ENCODE results near the gene FNDC8. TPM values are rescaled to one million over a fixed set of nuclear protein-coding genes. Genes with fewer than 3 reads are reported as not detected.

The FNDC8 gene
- polyA plus RNA-seq, 3 donors = not detected

DNA sequence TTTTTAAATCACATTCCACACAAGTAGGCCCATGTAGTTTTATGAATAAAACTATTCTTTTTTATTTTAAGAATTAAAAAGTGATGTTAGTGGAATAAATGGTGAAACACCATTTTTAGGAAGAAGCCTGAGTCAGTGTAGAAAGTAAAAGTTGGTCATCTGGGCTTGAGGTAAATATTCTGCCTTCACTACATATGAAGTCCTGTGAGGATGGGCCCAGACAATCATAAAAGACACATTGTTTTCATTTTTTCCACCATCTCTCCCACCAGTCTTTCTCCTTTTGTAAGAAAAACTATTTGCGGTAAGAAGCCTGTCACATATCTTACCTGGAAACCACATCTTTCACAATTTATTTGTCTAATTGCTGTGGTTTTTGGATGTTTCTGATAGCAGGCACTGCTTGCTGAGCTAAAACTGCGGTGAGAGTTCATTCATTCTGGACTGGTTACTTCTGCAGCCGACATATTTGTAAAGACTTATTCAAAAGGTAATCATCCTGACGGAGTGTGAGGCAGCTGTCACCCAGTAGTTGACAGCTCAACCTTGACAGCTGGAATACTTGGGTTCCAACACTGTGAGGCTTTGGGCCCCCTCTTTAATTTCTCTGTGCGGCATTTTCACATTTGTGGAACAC lies 47.3 kb upstream of the FNDC8 start:
- TF ChIP-seq, protein P1, sequence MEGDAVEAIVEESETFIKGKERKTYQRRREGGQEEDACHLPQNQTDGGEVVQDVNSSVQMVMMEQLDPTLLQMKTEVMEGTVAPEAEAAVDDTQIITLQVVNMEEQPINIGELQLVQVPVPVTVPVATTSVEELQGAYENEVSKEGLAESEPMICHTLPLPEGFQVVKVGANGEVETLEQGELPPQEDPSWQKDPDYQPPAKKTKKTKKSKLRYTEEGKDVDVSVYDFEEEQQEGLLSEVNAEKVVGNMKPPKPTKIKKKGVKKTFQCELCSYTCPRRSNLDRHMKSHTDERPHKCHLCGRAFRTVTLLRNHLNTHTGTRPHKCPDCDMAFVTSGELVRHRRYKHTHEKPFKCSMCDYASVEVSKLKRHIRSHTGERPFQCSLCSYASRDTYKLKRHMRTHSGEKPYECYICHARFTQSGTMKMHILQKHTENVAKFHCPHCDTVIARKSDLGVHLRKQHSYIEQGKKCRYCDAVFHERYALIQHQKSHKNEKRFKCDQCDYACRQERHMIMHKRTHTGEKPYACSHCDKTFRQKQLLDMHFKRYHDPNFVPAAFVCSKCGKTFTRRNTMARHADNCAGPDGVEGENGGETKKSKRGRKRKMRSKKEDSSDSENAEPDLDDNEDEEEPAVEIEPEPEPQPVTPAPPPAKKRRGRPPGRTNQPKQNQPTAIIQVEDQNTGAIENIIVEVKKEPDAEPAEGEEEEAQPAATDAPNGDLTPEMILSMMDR (IDR thresholded peaks at IDR 0.05) = no peak
- Histone ChIP-seq H3K4me1 (ENCODE audit: control insufficient read depth in 1 of 2, insufficient read depth in 2 of 2, low read length in 2 of 2) (peaks cover 36 to 41% of the 10 kb centered on the region in 2 donors), H2AFZ (ENCODE audit: insufficient read depth, low read depth, low read length, poor library complexity, severe bottlenecking) (no peak overlapping the region), H3K9ac (ENCODE audit: insufficient read depth, low read length, poor library complexity, severe bottlenecking) (no peak overlapping the region), H3K27ac (ENCODE audit: low read depth in 1 of 2, low read length in 2 of 2) (no peak overlapping the region), H3K27me3 (ENCODE audit: control insufficient read depth in 2 of 2, insufficient read depth in 2 of 2, low read length in 2 of 2) (no peaks in the 10 kb centered on the region), H3K4me3 (replicated peaks in 1 of 3; ENCODE audit: low read depth in 2 of 3, low read length in 3 of 3) (no peak overlapping the region), H3K79me2 (ENCODE audit: insufficient read depth, low read length) (peaks cover 83% of the 10 kb centered on the region), H3K9me3 (replicated peaks in 1 of 2; ENCODE audit: control insufficient read depth in 1 of 2, insufficient read depth in 1 of 2, low read length in 2 of 2) (no peaks in the 10 kb centered on the region), H3K36me3 (replicated peaks in 1 of 2; ENCODE audit: control insufficient read depth in 1 of 2, insufficient read depth in 2 of 2, low read length in 2 of 2) (no peaks in the 10 kb centered on the region), H3K4me2 (replicated peaks; ENCODE audit: extremely low read depth, low read length, poor library complexity, severe bottlenecking) (no peak overlapping the region), H4K20me1 (ENCODE audit: insufficient read depth, low read length) (peaks cover 38% of the 10 kb centered on the region)
- no peak overlapping the region for H3K4me3 Mint-ChIP-seq
- peaks cover 49% of the 10 kb centered on the region for H3K4me1 Mint-ChIP-seq
- H3K27ac Mint-ChIP-seq = peak overlapping the region in 1 of 7 donors; percentile 4
- no peaks in the 10 kb centered on the region for H3K27me3 Mint-ChIP-seq (ENCODE audit: low read depth in 3 of 3)
- WGBS (ENCODE audit: insufficient coverage) = 52% methylated on average over 3 of the region's 5 CpGs
- H3K9me3 Mint-ChIP-seq = no peaks in the 10 kb centered on the region
- peaks cover 7 to 9% of the 10 kb centered on the region in 2 donors for H3K36me3 Mint-ChIP-seq
- intact Hi-C loops (cut with micrococcal nuclease) = no loop called here
- DNase-seq = no peak

DNA sequence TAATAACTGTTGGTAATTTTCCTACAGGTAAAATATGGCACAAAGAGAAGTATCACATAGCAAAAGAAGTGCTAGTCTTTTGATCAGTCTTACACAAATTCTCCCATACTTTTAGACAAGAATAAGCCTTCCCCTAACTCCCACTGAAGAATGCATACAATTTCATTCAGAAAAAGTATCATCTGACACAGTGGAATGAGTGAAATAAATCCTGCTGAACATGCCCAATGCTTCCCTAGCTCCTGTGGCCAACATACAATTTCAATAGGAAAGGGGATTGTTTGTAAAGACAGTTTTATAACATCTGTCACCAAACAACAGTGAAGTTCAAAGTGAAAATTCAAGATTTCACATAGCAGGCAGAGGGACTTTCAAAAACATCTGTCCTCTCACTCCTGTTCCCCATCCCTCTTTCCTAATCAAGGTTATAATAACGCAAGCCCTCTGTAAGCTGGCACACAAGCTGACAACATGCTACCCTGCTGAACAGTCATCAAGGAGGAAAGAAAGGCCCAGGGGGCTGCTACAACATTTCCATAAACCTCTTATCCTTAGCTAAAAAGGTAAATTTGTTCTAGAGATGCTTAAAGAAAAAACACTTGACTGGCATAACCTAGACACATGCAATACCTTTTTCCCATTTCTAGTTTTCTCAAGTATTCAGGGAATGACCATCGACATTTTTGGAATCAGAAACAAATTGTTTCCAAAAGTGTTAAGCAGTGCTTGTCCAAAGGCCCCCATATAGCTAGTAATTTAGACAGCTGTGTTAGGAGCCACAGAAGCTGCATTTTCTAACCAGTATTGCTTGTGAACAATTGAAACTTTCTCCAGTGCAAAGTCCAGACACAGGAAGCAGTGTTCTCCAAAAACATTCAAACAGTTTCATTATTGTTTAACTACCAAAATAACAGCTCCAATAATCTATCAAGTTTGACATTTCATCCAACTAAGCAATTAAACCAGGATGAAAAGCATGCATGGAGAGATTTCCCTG lies 46.4 kb upstream of the FNDC8 start:
- intact Hi-C loops (cut with micrococcal nuclease) = no loop called here
- Mint-ChIP-seq H3K4me3 (no peak overlapping the region), H3K27me3 (ENCODE audit: low read depth in 3 of 3) (no peaks in the 10 kb centered on the region), H3K36me3 (peaks cover 6 to 9% of the 10 kb centered on the region in 2 donors), H3K27ac (peak overlapping the region in 3 of 7 donors; percentile 32 to 75 (median 45)), H3K4me1 (peaks cover 49% of the 10 kb centered on the region), H3K9me3 (no peaks in the 10 kb centered on the region)
- no CpG with 5 or more reads among the region's 2 CpGs for WGBS (ENCODE audit: insufficient coverage)
- no peak for DNase-seq
- H2AFZ ChIP-seq (ENCODE audit: insufficient read depth, low read depth, low read length, poor library complexity, severe bottlenecking) = no peak overlapping the region
- no peaks in the 10 kb centered on the region for H3K9me3 ChIP-seq (replicated peaks in 1 of 2; ENCODE audit: control insufficient read depth in 1 of 2, insufficient read depth in 1 of 2, low read length in 2 of 2)
- H3K4me3 ChIP-seq (replicated peaks in 1 of 3; ENCODE audit: low read depth in 2 of 3, low read length in 3 of 3) = no peak overlapping the region
- no peak overlapping the region for H3K4me2 ChIP-seq (replicated peaks; ENCODE audit: extremely low read depth, low read length, poor library complexity, severe bottlenecking)
- TF ChIP-seq, protein P1 (IDR thresholded peaks at IDR 0.05) = no peak
- H3K36me3 ChIP-seq (replicated peaks in 1 of 2; ENCODE audit: control insufficient read depth in 1 of 2, insufficient read depth in 2 of 2, low read length in 2 of 2) = no peaks in the 10 kb centered on the region
- H3K79me2 ChIP-seq (ENCODE audit: insufficient read depth, low read length) = peaks cover 89% of the 10 kb centered on the region
- no peak overlapping the region for H3K9ac ChIP-seq (ENCODE audit: insufficient read depth, low read length, poor library complexity, severe bottlenecking)
- H3K27ac ChIP-seq (ENCODE audit: low read depth in 1 of 2, low read length in 2 of 2) = peak overlapping the region in 1 of 2 donors; percentile 8
- H3K4me1 ChIP-seq (ENCODE audit: control insufficient read depth in 1 of 2, insufficient read depth in 2 of 2, low read length in 2 of 2) = peaks cover 27 to 32% of the 10 kb centered on the region in 2 donors
- no peaks in the 10 kb centered on the region for H3K27me3 ChIP-seq (ENCODE audit: control insufficient read depth in 2 of 2, insufficient read depth in 2 of 2, low read length in 2 of 2)
- H4K20me1 ChIP-seq (ENCODE audit: insufficient read depth, low read length) = peaks cover 47% of the 10 kb centered on the region

Measured in CD14-positive monocyte (primary cell).